NOMO-1 (cell line): ENCODE measurements around the gene LRRC4B.

Experiments used
- DNase-seq, 2 experiments: peaks; one replicate each; lab custom pipeline; 2025; ENCODE audit not compliant: unreplicated experiment in 2 of 2; lab: John Stamatoyannopoulos, UW

Gene LRRC4B

DNA sequence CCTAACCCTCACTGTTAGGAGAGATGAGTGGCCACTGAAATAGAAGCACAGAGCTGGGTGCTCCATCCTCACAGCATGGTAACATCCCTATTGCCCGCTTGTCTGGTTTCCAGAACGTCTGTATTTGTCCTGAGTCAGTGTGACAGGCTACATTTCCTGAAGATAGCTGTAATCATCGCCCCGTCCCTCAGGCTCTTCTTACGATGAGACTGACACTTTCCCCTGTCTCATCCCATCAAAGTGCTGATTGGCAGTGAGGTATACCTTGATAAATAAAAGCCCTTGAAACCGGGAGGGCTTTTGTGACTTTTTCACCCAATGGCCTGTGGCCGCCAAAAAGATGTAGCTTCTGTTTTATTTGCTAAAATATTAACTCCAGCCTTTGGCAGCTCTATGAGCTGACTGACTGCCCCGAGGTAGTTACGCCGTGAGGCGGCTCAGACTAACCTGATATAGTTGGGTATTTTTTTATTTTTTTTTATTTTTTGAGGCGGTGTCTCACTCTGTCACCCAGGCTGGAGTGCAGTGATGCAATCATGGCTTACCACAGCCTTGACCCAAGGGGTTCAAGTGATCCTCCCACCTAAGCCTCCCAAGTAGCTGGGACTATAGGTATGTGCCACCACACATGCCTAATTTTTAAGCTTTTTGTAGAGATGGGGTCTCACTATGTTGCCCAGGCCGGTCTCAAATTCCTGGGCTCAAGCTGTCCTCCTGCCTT is 5.7 kb upstream of the LRRC4B start:
- DNase-seq: no peak

DNA sequence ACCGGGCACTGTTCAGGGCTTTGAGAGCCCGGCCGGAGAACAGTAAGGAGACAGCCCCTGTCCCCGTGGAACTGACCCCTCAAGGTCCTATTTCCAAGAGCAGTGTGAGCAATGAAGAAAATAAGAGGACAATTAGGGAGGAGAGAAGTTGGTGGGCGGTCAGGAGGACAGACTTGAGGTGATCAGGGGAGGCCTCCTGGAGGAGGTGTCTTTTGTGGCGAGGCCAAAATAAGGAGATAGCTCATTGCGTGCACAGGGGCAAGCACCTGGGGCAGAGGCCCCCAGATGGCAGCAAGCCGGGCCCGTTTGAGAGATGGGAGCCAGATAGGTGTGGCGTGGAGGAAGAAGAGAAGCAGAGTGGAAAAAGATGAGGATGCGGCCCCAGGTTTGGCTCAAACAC is 2.8 kb upstream of the LRRC4B start:
- no peak for DNase-seq

DNA sequence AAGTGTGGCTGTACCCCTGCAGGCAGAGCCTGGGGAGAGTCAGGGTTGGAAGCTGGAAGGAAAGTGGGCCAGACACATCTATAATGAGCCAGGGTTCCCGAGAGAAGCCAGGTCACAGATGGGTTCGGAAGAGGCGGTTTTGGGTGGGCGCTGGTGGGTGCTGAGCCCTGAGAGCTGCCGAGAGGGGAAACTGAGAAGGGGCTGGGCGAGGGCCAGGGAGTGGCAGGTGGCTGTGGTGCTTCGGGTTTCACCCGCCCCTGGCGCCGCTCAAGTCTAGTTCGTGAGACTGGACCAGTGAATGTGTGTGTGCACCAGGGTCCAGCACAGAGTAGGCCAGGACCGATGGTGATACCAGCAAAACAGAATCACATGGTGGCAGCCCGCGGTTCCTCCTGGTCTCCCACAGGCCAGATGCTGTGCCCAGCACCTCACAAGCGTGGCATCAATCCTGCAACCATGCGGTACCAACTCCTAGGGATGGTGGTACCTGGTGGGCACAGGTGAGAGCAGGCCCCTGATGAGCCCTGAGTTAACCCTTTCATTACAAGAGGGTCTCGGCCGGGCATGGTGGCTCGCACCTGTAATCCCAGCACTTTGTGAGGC is 1.8 kb upstream of the LRRC4B start:
- DNase-seq: no peak

DNA sequence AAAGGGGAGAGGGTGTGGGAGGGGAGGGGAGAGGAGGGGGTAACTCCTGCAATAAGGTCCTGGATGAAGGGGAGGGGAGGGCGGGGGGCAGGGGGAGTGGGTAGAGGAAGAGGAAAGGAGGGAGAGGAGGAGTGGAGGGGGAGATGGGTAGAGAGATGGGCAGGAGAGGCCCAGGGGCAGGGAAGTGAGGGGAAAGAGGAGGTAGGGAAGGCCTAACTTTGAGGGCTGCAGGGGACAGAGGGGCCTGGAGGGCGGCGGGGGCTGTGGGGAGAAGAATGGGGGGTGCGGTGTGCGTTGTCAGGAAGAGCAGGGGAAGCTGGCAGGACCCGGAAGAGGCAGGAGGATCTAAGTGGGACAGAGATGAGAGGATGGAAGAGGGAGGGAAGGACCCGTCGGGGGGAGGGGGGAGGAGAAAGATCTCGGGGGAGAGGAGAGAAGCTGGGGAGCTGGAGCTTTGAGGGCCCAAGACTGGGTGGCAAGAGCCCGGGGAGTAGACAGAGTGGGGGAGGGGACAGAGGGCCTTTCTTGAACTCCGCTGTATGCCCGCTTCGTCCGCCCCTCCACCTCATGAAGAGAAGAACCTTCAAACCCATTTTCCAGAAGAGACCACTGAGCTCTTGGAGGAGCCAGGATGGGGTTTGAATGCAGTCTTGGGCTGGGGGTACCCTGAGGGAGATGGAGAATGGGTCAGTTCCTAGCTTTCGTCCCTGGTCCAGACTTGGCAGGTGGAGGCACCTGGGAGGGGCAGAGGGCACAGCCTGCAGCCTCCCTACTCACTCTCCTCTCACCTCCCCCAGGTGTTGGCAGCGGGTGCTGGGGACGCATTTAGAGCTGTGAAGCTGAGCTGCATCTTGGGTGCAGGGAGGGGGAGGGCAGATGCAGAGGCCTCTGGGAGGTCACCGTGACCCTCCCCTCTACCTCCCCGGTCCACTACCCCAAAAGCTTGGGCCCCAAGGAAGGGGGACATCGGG is 778 bp upstream of the LRRC4B start:
- no peak for DNase-seq

DNA sequence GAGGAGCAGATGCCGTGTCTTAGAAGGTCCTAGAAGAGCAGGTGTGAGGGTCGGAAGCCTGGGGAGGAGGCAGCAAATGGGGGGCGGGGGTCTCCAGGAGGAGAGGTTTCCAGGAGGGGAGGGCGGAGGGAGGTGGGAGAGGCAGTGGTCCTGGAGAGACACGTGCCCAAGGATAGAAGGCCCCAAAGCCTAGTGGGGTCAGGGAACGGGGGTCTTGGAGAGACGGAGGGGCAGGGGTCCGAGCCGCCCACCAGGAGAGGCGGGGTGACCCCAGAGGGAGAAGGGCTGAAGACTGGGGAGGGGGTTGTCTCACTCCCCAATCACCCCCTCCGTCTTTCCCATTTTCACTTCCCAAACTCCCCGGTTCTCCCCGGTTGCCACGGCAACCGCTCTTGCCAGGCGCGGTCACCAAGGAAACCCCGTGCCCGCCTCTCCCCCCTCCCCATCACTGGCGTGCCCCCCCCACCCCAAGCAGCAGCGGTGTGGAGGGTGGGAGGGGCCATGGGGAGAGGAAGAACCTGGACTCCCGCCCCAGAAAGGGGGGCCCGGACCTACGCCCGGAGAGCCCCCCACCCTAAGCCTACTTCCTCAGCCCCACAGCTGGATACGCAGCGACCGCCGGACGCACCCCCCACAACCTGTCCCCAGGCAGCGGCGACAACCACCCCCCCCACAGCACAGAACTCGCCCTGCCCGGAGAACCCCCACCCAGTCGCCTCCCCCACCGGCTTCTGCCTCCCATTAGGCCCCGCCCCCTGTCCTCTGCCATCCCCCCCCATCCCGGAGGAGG is 988 bp downstream of the LRRC4B start:
- no peak for DNase-seq

DNA sequence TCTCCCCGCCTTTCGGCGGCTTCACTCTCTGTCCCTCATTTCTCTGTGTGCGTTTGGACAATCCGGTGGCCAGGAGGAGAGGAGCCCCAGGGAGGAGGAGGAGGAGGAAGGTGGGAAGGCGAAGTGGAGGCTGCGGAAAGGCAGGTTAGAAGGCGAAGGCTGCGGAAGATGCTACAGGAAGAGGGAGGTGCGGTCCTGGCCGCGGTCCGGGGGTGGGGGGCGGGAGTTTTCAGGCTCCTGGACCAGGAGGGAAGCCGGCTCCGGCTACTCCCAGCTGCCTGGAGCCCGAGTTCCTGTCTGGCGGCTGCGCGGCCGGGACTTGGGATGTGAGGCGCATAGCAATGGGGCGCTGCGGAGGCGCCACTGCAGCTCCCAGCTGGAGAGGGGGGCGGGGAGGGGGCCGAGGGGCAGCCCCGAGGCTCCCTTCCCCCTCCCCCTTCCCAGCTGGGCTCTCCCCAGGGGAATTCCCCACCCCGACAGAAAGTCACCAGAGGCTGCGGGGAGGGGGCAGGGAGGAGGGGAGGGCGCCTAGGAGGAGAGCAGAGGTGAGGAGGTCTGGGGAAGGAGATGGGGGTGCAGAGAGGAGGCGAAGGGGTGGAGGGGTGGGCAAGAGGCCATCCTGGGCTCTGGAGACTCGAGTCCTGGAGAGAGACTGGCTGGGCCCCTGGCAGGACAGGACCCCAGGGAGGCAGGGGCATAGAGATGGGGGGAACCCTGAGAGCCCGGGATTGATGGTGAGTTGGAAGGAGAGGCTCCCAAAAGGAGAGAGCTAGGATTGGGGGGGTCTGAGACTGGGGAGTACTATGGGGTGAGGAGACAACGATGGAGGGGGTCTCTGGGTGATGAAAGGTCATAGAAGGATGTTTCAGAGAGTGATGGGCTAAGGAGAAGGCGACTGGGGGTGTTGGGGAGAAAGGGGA is 2.0 kb downstream of the LRRC4B start:
- DNase-seq: no peak

DNA sequence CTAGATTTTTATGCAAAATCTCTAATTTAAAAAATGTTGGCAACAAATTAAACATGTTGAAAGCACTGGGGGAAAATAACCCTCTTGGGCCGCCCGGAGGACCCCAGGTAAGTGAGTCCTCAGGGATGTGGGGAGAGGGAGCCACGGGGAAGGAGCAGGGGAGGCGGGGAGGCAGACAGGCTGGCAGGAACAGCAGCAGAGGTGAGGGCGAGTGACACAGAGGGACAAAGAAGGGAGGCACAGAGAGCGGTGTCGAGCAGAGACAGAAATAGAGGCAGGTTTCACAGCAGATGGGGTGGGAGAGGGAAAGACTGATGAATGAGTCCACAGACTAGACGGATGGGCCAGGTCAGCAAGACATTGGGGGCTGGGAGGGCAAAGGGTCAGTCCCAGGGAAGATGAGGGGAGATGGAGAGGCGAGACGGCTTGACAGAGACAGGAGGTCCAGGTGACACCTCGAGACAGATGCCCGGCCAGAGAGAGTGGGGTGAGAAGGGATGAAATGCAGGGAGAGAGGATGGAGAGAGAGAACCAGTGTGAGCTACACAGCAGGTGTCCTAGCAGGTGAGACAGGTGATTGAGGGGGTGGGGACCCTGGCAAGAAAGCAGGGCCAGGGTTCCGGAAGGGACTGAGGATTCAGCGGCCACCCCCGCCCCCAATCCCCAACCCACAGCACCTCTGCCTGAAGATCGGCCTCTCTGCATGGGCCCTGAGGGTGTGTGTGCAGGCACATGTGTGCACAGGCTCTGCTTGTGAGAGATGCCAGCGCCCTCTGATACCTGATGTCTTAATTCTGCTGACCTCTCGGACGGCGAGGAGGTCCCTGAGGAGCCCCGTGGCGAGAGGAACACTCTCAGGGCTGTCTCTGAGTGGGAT is 3.8 kb downstream of the LRRC4B start:
- DNase-seq: no peak

DNA sequence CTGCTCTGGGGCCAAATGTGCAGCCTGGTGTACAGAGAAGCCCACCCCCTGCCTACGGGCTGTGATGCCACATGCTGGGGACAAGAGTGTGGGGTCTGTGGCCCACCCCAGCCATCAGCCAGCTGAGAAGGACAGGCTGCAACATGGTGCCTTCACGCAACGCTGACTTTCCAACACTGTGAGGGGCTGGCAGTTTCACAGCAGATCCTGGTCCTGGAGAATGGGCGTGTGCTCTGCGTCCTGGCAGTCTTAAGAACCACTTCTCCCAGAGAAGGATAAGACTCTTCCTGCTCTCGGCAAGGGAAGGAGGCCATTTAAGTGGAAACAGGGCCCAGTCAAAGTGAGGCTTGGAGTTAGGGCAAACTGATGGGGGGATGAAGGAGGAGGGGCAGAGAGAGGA is 4.6 kb downstream of the LRRC4B start:
- DNase-seq: no peak

DNA sequence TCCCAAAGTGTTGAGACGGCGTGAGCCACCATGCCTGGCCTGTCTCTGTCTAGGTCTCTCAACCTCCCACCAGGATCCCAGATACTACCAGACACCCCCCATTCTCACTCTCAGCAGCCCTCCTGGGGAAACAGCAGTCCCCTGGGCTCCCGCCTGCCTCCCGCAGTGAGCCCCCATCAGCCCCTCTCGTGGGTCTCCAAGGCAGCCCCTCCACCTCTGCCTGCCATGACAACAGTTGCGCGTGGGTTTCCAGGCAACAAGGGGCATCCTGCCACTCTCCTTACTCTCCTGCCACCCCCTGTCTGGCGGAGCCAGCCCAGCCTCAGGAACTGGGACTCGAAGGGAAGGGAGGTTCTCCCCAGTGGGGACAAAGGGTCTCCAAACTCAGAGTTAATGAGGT is 5.2 kb downstream of the LRRC4B start:
- no peak for DNase-seq

DNA sequence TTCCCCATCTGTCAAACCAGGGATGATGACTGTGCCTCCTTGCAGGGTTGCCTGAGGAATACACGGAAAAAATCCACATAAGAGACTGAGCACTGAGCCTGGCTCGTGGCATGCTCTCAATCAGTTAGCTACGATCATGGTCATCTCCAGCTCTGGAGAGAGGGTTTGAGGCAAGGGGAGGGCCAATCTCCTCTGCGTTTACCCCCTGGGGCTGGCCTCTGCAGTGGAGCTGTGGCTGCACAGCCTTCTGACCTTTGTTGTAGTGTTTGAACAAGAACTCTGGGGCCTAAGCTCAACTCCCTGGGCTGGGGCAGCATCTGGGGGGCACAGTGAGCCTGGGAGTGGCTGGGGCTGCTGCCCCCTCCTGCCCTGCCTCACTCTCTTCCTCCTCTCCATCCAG is 5.9 kb downstream of the LRRC4B start:
- no peak for DNase-seq

DNA sequence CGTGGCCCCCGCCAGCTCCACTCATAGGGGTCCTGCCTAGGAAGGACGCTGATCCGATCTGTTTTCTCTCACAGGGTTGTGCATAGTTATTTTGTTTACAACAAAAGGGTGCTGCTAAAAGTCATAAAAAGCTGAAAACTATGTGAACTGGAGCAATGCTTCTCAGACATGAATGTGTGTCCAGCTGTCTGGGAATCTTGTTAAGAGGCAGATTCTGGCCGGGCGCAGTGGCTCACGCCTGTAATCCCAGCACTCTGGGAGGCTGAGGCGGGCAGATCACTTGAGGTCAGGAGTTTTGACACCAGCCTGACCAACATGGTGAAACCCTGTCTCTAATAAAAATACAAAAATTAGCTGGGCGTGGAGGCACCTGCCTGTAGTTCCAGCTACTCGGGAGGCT is 8.6 kb downstream of the LRRC4B start:
- DNase-seq: no peak

DNA sequence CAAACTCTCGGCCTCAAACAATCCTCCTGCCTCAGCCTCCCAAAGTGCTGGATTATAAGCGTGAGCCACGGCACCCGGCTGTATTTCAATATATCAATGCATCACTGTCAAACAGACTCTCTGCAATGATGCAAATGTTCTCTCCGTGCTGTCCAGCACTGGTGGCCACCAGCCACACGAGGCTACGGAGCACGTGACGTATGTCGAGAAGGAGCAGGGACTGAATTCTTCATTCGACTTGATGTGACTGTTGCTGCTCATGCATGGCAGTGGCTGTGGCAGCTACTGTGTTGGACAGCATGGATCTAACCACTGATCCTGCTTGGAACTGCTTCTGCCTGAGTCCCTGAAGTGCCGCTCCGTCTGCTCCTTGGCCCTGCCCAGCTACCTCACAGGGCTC is 9.8 kb downstream of the LRRC4B start:
- no peak for DNase-seq

DNA sequence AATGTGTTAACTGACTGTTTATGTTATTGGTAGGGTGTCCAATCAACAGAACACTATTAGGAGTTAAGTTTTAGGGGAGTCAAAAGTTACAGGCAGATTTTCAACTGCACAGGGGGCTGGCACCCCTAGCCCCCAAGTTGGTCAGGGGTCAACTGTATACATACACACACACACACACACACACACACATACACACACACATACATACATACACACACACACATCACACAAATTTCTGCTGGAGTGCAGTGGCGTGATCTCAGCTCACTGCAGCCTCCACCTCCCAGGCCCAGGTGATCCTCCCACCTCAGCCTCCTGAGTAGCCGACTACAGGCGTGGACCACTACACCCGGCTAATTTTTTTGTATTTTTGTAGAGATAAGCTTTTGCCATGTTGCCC is 10.2 kb downstream of the LRRC4B start:
- no peak for DNase-seq

DNA sequence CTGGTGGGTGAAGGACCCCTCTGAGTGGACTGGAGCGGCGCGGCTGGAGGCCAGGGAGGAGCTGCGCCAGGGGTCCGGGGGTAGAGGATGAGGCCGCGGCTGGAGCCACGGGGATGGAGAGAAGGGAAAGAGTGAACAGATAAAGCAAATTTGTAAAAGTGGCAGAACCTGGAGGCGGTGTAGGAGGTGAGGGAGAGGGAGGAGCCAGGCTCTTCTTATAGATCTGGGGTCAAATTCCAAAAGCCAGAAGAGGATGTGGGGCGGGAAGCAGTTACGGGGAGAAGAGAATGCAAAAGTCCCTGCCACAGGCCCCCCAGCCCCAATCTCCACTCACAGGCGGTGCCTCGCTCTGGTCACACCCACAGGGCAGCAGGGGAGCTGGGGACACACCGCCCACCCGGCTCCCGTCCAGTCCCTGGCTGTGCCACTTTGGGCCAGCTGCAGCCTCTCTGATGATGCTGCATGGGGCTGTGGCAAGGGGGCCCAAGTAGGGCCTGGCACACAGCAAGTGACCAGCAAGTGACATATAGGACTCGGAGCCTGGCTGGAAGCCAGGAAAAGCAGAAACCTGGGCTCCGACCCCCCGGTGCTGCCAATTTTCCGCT is 11.1 kb downstream of the LRRC4B start:
- DNase-seq: no peak

DNA sequence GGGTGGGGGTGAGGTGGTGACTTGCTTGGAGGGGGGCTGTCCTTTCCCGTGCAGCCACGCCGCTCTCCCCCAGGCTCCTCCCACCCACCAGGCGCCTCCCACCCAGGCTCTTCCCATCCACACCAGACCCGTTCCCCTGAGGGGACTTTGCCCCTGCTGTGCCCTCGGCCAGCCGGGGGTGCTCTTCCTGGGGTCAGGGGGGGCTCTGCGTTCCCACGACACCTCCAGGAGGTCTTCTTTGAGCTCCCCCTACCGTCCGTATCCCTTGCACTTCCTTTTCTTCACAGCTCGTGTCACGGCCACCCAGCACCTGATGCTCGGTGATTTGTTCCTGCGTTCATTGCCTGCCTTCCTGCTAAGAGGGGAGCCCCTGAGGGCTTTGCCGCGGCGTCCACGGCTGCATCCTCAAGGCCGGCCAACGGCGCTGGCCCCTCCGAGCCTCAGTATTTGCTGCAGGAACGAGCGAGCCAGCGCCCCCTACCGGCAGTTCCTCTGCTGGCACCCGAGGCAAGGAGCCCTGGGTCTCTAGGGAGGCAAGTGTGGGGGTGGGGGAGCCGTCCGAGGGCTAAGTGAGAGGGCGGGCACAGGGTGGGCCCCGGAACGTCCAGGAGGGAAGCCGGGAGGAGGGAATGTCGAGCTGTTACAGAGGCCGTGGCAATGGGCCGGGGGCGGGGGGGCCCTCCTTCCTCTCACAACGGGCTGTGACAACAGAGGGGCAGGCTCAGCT is 11.8 kb downstream of the LRRC4B start:
- peak; percentile 56 to 76 for DNase-seq

DNA sequence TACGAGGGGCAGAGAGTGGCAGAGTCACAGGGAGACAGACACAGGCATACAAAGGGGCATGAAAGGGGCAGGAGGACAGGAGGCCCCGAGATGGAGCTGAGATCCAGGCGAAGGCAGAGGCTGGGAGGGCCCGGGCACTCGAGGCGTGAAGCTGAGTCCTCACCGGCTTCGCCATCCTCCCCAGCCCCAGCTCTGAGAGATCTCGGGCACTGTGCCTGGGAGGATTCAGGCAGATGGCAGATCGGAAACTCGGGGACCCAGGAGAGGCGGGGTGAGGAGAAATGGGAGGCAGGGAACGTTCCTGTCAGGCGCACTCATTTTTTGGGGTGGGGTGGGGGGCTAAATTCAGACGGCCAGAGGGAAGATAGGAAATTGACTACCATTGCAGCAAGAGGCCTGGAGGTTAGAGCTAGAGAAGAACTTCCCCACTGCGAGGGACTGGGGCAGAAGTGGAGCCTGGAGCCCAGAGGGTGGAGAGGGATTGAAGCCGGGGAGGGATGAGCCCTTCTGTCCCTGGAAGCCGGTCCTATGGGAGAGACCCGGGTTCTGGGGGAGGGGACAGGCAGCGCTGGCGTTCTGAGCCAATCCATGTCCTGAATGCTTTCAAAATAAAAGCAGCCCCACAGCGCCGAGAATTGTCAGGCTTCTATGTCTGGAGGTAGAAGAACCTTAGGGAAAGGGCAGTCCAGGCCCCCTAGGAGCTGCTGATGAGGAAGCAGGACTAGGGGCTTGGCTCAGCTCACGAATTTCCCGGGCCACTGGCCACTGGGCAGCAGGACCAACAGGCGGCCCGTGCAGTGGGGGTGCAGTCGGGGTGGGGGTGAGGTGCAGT is 12.6 kb downstream of the LRRC4B start:
- no peak for DNase-seq

DNA sequence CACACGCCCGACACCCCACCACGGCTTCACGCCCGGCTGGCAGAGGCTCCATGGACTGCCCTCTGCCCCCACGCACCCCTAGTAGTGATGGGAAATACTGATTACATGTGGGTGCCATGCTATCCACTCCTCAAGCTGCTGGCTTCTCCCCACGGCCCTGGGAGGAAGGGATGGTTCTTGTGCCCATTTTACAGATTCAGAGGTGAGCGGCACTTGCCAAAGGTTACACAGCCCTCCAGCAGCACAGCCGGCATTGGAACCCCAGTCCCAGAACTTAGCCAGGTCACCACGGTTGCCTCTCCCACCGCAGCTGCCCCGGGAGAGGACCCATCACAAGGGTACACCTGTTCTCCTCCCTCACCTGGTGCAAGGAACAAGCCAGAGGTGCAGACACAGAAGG is 13.2 kb downstream of the LRRC4B start:
- no peak for DNase-seq
